ENCODE data around the gene ANG.
"Not testable (repeated sequence)": the region's sequence is repeated elsewhere in the genome, so short reads cannot be mapped to it uniquely, and the experiment has no call there.

Gene ANG

DNA sequence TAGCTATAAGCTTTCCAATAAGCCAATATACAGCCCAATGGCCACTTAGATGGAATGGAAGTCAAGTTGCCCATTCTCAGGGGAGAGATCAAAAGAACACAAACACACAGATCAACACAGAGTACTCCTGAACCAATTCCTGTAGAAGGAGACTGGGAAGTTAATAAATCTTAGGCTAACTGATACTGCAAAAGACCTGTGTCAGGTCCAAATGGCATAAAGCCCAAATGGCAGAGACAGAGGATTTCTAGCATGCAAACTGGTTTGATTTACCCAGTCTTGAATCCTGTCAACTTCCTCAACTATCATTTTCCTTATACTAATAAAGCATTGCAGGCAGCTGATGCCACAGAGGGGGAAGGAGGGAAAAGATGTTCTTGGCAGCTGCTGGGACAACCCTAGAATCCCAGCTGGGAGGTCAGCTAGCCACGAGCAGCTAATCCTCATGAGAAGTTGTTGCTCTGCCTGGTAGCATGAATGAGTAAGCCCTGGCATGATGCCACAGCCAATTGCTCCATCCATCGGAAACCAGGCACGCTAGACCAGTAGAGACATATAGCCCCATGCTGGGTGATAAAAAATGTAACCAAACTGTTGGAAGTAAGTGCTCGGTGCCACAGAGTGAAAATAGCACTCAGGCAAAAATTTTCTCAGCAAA lies 26.2 kb downstream of the ANG start:
- Histone ChIP-seq H3K27me3 (ENCODE audit: control insufficient read depth, insufficient read depth, low read length, poor library complexity, severe bottlenecking) (no peaks in the 10 kb centered on the region), H3K4me1 (ENCODE audit: control insufficient read depth, insufficient read depth, low read length) (no peaks in the 10 kb centered on the region), H3K36me3 (ENCODE audit: control insufficient read depth, insufficient read depth, low read length) (no peaks in the 10 kb centered on the region), H3K27ac (ENCODE audit: insufficient read depth, low read depth, low read length, poor library complexity, severe bottlenecking) (no peak overlapping the region), H3K4me3 (ENCODE audit: insufficient read depth, low read depth, low read length) (no peak overlapping the region), H3K9me3 (ENCODE audit: control insufficient read depth, low read length) (no peaks in the 10 kb centered on the region)
- WGBS, 2 experiments, result 87 to 91% methylated on average over 4 of the region's 4 CpGs

DNA sequence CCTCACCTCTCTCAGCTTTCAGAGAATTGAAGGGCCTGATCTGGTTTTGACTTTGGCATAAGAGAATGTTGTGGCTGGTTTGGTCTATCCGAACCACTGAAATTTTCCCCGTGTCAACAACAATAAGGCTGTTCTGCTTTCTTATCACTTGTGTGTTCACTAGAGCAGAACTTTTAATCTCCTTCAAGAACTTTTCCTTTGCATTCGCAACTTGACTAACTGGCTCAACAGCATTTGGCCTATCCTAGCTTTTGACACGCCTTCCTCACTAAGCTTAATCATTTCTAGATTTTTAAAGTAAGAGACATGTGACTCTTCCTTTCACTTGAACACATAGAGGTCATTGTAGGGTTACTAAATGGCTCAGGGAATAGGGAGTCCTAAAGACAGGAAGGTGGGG lies 31.2 kb downstream of the ANG start:
- no peaks in the 10 kb centered on the region for H3K9me3 ChIP-seq (ENCODE audit: control insufficient read depth, low read length)
- H3K4me3 ChIP-seq (ENCODE audit: insufficient read depth, low read depth, low read length), result no peak overlapping the region
- H3K27ac ChIP-seq (ENCODE audit: insufficient read depth, low read depth, low read length, poor library complexity, severe bottlenecking), result no peak overlapping the region
- WGBS, 2 experiments, result 89 to 90% methylated on average over 4 of the region's 4 CpGs
- no peaks in the 10 kb centered on the region for H3K27me3 ChIP-seq (ENCODE audit: control insufficient read depth, insufficient read depth, low read length, poor library complexity, severe bottlenecking)
- H3K4me1 ChIP-seq (ENCODE audit: control insufficient read depth, insufficient read depth, low read length), result no peaks in the 10 kb centered on the region
- no peaks in the 10 kb centered on the region for H3K36me3 ChIP-seq (ENCODE audit: control insufficient read depth, insufficient read depth, low read length)

DNA sequence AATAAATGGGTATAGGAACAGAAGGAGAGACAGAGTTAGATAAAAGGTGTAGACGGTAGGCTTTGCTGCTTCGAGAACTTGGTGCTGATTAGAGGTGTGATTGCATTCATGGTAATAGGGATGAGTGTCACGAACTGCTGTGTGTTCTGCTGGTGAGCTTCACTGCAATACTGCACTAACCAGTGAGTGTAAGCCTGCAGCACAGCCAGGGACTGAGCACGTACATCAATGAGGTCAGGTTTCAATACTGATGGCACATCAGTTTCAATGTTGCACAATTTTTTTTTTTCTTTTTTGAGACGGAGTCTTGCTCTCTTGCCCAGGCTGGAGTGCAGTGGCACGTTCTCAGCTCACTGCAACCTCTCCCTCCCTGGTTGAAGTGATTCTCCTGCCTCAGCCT lies 32.2 kb downstream of the ANG start:
- Histone ChIP-seq H3K36me3 (ENCODE audit: control insufficient read depth, insufficient read depth, low read length) (no peaks in the 10 kb centered on the region), H3K4me1 (ENCODE audit: control insufficient read depth, insufficient read depth, low read length) (no peaks in the 10 kb centered on the region), H3K9me3 (ENCODE audit: control insufficient read depth, low read length) (no peaks in the 10 kb centered on the region), H3K27me3 (ENCODE audit: control insufficient read depth, insufficient read depth, low read length, poor library complexity, severe bottlenecking) (no peaks in the 10 kb centered on the region), H3K27ac (ENCODE audit: insufficient read depth, low read depth, low read length, poor library complexity, severe bottlenecking) (no peak overlapping the region), H3K4me3 (ENCODE audit: insufficient read depth, low read depth, low read length) (no peak overlapping the region)
- WGBS, 2 experiments, result 90 to 91% methylated on average over 6 of the region's 6 CpGs

DNA sequence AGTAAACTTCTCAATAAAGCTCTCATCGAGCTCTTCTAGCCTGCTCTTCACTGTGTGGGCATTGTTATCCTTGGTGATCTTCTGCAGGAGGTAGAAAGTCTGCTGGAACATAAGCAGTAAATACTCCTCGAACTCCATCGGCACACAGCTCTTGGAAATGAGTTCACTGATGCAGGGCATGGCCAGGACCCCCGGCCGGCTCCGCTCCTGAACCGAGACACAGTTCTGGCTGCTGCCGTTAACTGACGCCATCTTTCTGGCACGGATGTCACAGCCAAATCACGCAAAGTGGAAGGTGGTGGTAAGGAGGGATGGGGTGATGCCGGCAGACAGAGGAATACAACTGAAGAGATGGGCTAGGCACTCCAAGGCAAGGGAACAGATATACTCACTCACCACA lies 33.5 kb downstream of the ANG start:
- Histone ChIP-seq H3K4me1 (ENCODE audit: control insufficient read depth, insufficient read depth, low read length) (no peaks in the 10 kb centered on the region), H3K9me3 (ENCODE audit: control insufficient read depth, low read length) (no peaks in the 10 kb centered on the region), H3K27ac (ENCODE audit: insufficient read depth, low read depth, low read length, poor library complexity, severe bottlenecking) (no peak overlapping the region), H3K27me3 (ENCODE audit: control insufficient read depth, insufficient read depth, low read length, poor library complexity, severe bottlenecking) (no peaks in the 10 kb centered on the region), H3K4me3 (ENCODE audit: insufficient read depth, low read depth, low read length) (no peak overlapping the region), H3K36me3 (ENCODE audit: control insufficient read depth, insufficient read depth, low read length) (no peaks in the 10 kb centered on the region)
- 93% methylated on average over 12 of the region's 12 CpGs for whole genome bisulfite sequencing, 2 experiments

DNA sequence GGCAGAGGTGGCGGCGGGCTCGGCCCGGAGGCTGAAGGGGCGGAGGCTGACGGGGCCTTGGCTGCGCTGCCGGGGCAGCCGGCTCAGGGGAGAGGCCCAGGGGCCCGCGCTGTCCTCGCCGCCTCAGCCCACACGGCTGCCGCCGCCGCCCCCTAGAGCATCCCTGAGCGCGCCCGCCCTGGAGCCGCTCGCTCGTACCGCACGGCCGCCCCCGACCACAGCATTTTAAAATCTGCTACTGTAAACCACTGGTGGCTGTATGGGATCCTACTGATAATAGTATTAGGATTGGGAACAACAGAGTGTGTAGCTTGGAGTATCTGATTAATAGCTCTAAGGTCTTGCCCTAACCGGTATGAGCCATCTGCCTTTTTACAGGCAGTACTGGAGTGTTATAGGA lies 34.9 kb downstream of the ANG start:
- H3K4me1 ChIP-seq (ENCODE audit: control insufficient read depth, insufficient read depth, low read length), result no peaks in the 10 kb centered on the region
- no peaks in the 10 kb centered on the region for H3K27me3 ChIP-seq (ENCODE audit: control insufficient read depth, insufficient read depth, low read length, poor library complexity, severe bottlenecking)
- no peaks in the 10 kb centered on the region for H3K36me3 ChIP-seq (ENCODE audit: control insufficient read depth, insufficient read depth, low read length)
- 89 to 94% methylated on average over 28 of the region's 28 CpGs for WGBS, 2 experiments
- H3K27ac ChIP-seq (ENCODE audit: insufficient read depth, low read depth, low read length, poor library complexity, severe bottlenecking), result no peak overlapping the region
- no peaks in the 10 kb centered on the region for H3K9me3 ChIP-seq (ENCODE audit: control insufficient read depth, low read length)
- H3K4me3 ChIP-seq (ENCODE audit: insufficient read depth, low read depth, low read length), result no peak overlapping the region

DNA sequence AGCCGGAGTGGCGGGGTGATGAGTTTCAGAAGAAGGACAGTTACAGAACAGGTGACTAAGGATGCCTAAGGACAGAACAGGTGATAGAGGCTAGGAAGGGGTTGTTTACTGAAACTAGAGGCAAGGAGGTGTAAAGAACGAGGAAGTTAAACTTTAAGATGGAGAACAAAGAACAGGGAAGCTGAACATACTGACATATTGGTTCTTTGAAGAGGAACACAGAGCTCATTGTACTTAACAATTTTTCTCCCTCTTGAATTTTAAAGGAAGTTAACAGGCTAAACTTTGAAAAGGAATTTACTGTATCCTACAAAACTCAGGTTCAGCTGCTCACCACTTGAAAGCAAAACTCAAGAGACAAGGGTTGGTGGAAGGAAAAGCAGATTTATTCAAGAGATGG lies 37.6 kb downstream of the ANG start:
- not testable (repeated sequence) for H3K9me3 ChIP-seq (ENCODE audit: control insufficient read depth, low read length); H3K4me3 ChIP-seq (ENCODE audit: insufficient read depth, low read depth, low read length); H3K4me1 ChIP-seq (ENCODE audit: control insufficient read depth, insufficient read depth, low read length); H3K27ac ChIP-seq (ENCODE audit: insufficient read depth, low read depth, low read length, poor library complexity, severe bottlenecking); H3K36me3 ChIP-seq (ENCODE audit: control insufficient read depth, insufficient read depth, low read length); H3K27me3 ChIP-seq (ENCODE audit: control insufficient read depth, insufficient read depth, low read length, poor library complexity, severe bottlenecking)
- 90 to 95% methylated on average over 3 of the region's 3 CpGs for WGBS, 2 experiments

DNA sequence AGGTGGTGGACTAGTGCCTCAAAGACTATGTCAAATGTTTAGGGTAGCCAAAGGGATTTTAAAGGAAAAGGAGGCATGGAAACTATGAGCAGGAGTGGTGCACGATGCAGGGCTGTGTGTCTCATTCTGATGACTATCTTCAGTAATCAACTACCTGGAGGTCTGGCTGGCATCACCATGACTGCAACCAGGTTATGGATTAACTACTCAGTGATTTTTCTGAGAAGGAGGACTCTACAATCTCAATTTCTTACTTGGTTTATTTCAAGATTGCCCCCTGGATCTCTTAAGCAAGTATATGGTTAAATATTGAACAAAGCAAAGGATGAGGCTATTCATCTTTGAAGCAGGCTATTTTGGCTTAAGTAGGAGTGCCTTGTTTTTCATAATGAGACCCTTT lies 38.0 kb downstream of the ANG start:
- WGBS, 2 experiments, result 88 to 100% methylated on average over 1 of the region's 1 CpG
- no peaks in the 10 kb centered on the region for H3K9me3 ChIP-seq (ENCODE audit: control insufficient read depth, low read length)
- no peaks in the 10 kb centered on the region for H3K27me3 ChIP-seq (ENCODE audit: control insufficient read depth, insufficient read depth, low read length, poor library complexity, severe bottlenecking)
- H3K4me1 ChIP-seq (ENCODE audit: control insufficient read depth, insufficient read depth, low read length), result no peaks in the 10 kb centered on the region
- no peak overlapping the region for H3K27ac ChIP-seq (ENCODE audit: insufficient read depth, low read depth, low read length, poor library complexity, severe bottlenecking)
- no peak overlapping the region for H3K4me3 ChIP-seq (ENCODE audit: insufficient read depth, low read depth, low read length)
- no peaks in the 10 kb centered on the region for H3K36me3 ChIP-seq (ENCODE audit: control insufficient read depth, insufficient read depth, low read length)

DNA sequence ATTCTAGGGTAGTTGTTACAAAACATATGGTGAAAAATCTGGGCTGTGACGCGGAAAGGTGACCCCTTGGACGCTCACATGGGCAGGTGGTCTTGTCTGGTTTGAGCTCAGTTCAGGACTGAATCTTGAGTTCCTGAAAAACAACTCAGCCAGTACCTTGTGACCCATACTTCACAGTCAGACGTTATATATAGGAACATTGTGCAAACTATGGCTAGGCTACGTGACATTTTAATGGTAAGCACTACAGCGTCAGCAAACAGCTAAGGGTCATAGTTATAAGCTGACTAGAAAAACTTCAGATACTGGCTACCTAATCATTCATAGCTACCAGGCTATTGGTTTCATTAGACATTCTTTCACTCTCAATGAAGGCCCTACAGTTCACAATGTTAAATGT lies 42.3 kb downstream of the ANG start:
- H3K27me3 ChIP-seq (ENCODE audit: control insufficient read depth, insufficient read depth, low read length, poor library complexity, severe bottlenecking), result no peaks in the 10 kb centered on the region
- H3K4me1 ChIP-seq (ENCODE audit: control insufficient read depth, insufficient read depth, low read length), result no peaks in the 10 kb centered on the region
- H3K4me3 ChIP-seq (ENCODE audit: insufficient read depth, low read depth, low read length), result no peak overlapping the region
- no peaks in the 10 kb centered on the region for H3K36me3 ChIP-seq (ENCODE audit: control insufficient read depth, insufficient read depth, low read length)
- H3K9me3 ChIP-seq (ENCODE audit: control insufficient read depth, low read length), result no peaks in the 10 kb centered on the region
- WGBS, 2 experiments, result 61 to 64% methylated on average over 6 of the region's 6 CpGs
- H3K27ac ChIP-seq (ENCODE audit: insufficient read depth, low read depth, low read length, poor library complexity, severe bottlenecking), result no peak overlapping the region

DNA sequence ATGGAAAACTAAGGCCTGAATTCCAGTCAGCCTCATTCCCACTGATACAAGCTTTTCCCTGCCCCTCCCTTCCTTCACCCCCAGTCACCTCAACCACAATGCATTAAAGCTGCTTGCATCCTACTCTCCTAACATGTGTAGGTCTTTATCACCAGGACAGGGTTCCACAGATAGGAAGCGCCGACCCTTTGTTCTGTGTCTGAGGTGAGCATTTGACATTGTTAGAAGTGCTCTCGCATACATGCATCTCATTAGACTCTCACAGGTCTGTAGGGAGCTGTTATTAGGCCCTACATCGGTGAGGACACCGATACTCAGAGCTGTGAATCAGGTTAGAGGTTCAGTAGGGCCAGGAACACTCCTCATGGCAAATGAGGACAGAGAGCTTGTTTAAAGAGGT lies 43.9 kb downstream of the ANG start:
- 89 to 93% methylated on average over 5 of the region's 5 CpGs for WGBS, 2 experiments
- H3K9me3 ChIP-seq (ENCODE audit: control insufficient read depth, low read length), result no peaks in the 10 kb centered on the region
- H3K36me3 ChIP-seq (ENCODE audit: control insufficient read depth, insufficient read depth, low read length), result no peaks in the 10 kb centered on the region
- H3K27me3 ChIP-seq (ENCODE audit: control insufficient read depth, insufficient read depth, low read length, poor library complexity, severe bottlenecking), result no peaks in the 10 kb centered on the region
- H3K27ac ChIP-seq (ENCODE audit: insufficient read depth, low read depth, low read length, poor library complexity, severe bottlenecking), result no peak overlapping the region
- no peaks in the 10 kb centered on the region for H3K4me1 ChIP-seq (ENCODE audit: control insufficient read depth, insufficient read depth, low read length)
- H3K4me3 ChIP-seq (ENCODE audit: insufficient read depth, low read depth, low read length), result no peak overlapping the region

DNA sequence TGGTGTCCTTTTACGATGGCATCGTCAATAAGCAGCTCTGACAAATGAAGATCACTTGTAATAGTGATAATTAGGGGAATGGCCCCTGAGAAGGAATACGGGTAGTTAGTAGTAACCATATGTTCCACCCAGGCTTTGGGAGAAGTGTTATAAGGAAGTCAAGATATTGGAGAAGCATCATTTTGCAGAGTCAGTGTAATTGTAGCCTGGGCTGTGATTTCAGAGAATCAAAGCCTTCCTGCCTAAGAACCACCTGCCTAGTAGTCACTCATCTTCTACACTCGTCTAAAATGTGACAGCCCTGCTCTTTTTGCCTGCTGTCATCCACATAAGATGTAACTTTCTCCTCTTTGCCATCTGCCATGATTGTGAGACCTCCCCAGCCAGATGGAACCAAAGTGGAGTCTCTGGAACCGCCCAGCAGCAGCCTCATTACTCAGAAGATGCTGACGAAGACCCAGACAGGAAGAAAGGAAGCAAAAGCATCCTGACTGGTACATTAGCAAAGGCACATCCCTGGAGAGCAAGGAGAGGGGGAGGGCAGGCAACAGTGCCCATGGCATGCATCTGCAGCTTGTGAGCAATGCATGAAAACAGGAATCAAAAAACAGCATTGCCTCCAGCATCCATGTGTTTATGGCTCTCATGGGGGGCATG lies 44.5 kb downstream of the ANG start:
- Histone ChIP-seq H3K4me1 (ENCODE audit: control insufficient read depth, insufficient read depth, low read length) (no peaks in the 10 kb centered on the region), H3K4me3 (ENCODE audit: insufficient read depth, low read depth, low read length) (no peak overlapping the region), H3K36me3 (ENCODE audit: control insufficient read depth, insufficient read depth, low read length) (no peaks in the 10 kb centered on the region), H3K9me3 (ENCODE audit: control insufficient read depth, low read length) (no peaks in the 10 kb centered on the region), H3K27me3 (ENCODE audit: control insufficient read depth, insufficient read depth, low read length, poor library complexity, severe bottlenecking) (no peaks in the 10 kb centered on the region), H3K27ac (ENCODE audit: insufficient read depth, low read depth, low read length, poor library complexity, severe bottlenecking) (no peak overlapping the region)
- 68 to 72% methylated on average over 6 of the region's 6 CpGs for WGBS, 2 experiments

Measured in ectodermal cell (in vitro differentiated cells).